NCI-H2029 (cell line): Measurements from ENCODE around the gene SLC25A38.
"Not testable (repeated sequence)": the region's sequence is repeated elsewhere in the genome, so short reads cannot be mapped to it uniquely, and the experiment has no call there.

Experiments used
- DNase-seq: peaks from one replicate; lab custom pipeline; 2025; lab: John Stamatoyannopoulos, UW

SLC25A38 gene

GRCh38 chr3:39407773-39408492 lies 24.8 kb downstream of the SLC25A38 start:
- DNase-seq: no peak

GRCh38 chr3:39408493-39409372 lies 25.6 kb downstream of the SLC25A38 start:
- DNase-seq: no peak

GRCh38 chr3:39409514-39410136 lies 26.5 kb downstream of the SLC25A38 start:
- DNase-seq: no peak

- no peak for DNase-seq
Observed at GRCh38 chr3:39410893-39411292, 27.7 kb downstream of the SLC25A38 start.

- no peak for DNase-seq
Observed at GRCh38 chr3:39412668-39413260, 29.6 kb downstream of the SLC25A38 start.

GRCh38 chr3:39413691-39414420 lies 30.7 kb downstream of the SLC25A38 start:
- no peak for DNase-seq

- DNase-seq: peak; percentile 10
Observed at GRCh38 chr3:39414421-39414907, 31.3 kb downstream of the SLC25A38 start.

GRCh38 chr3:39415302-39415701 lies 32.1 kb downstream of the SLC25A38 start:
- DNase-seq: not testable (repeated sequence)

- DNase-seq: no peak
Observed at GRCh38 chr3:39415983-39416382, 32.8 kb downstream of the SLC25A38 start.

GRCh38 chr3:39416998-39417397 lies 33.8 kb downstream of the SLC25A38 start:
- not testable (repeated sequence) for DNase-seq

GRCh38 chr3:39418556-39419225 lies 35.5 kb downstream of the SLC25A38 start:
- not testable (repeated sequence) for DNase-seq

GRCh38 chr3:39419742-39420315 lies 36.7 kb downstream of the SLC25A38 start:
- no peak for DNase-seq

GRCh38 chr3:39420543-39420942 lies 37.4 kb downstream of the SLC25A38 start:
- no peak for DNase-seq

- DNase-seq: no peak
Observed at GRCh38 chr3:39423436-39423970, 40.3 kb downstream of the SLC25A38 start.

- DNase-seq: no peak
Observed at GRCh38 chr3:39426312-39426711, 43.1 kb downstream of the SLC25A38 start.

GRCh38 chr3:39427506-39427905 lies 44.3 kb downstream of the SLC25A38 start:
- DNase-seq: no peak

- DNase-seq: peak; percentile 81
Observed at GRCh38 chr3:39428745-39429201, 45.6 kb downstream of the SLC25A38 start.

- no peak for DNase-seq
Observed at GRCh38 chr3:39429466-39429865, 46.3 kb downstream of the SLC25A38 start.

GRCh38 chr3:39432342-39432741 lies 49.2 kb downstream of the SLC25A38 start:
- no peak for DNase-seq

GRCh38 chr3:39433642-39434041 lies 50.5 kb downstream of the SLC25A38 start:
- DNase-seq: no peak
